Activated CD4-positive, alpha-beta T cell treated with anti-CD3 and anti-CD28 coated beads, Interleukin-2, amount 50 U/mL, for 16 hours (primary cell): ENCODE results near the gene NPR1.

ENCODE experiments used
- DNase-seq: peaks from one replicate; pipeline ENCODE4 v3.0.0-alpha.2; 2020

The NPR1 gene

DNA sequence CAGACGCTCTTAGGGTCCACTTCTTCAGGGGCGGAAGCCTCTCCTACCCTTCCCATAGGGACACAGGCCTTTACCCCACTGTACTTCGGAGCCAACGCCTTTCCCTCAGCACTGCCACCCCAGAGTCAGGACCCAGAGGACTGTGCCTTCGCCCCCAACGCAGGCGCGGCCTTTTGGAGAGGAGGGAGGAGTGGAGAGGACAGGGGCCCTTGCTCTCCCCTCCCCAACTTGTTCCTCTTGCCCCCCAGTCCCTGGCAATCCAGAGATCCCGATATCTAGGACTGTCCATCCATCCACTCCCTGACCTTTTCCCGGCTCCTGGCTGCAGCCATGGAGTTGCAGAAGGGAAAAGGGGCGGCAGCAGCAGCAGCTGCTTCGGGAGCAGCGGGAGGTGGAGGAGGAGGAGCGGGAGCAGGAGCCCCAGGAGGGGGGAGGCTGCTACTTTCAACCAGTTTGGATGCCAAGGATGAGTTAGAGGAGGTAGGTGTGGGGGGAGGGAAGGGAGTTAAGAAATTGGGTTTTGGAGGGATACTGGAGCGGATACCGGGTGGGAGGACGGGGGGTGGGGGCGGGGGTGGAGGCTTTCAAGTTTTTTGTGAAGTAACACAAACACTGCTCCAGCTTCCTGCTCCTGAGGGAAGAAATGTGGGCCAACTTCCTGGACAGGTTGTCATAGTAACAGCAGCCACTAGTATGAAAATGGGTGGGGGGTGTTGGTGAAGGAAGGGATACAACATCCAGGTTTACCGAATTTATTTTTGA, 50.0 kb downstream of the NPR1 start:
- peak; percentile 12 for DNase-seq

- no peak for DNase-seq
These were observed 52.0 kb downstream of the NPR1 start for GRCh38 chr1:153730468-153730988.

DNA sequence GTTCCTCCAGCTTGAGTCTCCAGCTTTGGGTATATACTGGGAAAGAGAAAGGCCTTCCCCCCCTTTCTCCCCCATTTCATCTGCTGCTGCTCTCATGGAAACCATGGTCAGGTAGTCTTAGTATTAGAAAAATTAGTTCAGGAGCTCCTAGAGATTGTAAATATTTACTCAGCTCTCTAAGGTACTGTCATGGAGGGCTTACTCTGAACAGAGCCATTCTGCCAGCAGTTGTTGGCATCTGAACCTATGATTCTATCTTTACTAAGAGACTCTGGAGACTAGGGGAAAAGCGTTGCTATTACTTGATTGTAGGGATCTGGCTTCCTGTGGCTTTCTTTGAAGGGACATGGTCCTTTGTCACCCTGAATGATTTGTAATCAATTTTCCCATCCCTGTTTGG, 55.5 kb downstream of the NPR1 start:
- no peak for DNase-seq

DNA sequence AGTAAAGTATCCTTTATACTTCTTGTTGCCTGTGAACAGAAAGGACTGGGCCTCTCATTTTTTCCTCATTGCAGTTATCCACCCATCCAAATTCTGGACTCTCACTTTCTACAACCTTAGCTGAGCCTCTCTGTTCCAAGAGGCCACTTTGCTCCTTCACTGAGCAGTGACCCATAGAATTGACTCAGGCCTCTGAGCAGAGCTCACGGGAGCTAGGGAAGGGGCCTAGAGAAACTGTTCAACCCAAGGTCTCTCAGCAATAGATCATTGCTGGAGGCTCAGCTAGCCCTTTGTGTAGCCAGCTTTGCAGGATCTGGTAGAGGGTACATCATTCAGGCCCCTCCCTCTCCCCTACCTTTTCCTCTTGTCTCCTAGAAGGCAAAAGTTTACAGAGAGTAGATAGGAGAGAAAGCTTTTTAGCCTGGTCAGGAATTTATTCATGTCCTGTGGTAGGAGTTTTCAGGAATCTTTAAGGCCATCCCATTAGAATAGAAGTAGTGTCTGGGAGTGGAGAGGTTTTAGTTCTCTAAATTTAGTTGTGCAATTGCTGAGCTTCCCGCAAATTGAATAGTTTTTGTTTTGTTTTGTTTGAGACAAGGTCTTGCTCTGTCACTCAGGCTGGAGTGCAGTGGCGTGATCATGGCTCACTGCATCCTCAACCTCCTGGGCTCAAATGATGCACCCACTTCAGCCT, 56.1 kb downstream of the NPR1 start:
- no peak for DNase-seq

DNA sequence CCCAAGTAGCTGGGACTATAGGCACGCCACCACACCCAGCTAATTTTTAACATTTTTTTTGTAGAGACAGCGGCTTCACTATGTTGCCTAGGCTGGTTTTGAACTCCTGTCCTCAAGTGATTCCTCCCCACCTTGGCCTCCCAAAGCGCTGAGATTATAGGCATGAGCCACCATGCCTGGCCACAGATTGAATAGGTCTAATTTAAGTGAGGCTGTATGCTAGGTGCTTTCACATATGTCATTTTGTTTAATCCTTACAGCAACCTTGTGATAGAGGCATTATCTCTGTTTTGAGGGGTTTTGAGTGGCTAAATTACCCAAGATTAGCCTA, 56.6 kb downstream of the NPR1 start:
- no peak for DNase-seq

DNA sequence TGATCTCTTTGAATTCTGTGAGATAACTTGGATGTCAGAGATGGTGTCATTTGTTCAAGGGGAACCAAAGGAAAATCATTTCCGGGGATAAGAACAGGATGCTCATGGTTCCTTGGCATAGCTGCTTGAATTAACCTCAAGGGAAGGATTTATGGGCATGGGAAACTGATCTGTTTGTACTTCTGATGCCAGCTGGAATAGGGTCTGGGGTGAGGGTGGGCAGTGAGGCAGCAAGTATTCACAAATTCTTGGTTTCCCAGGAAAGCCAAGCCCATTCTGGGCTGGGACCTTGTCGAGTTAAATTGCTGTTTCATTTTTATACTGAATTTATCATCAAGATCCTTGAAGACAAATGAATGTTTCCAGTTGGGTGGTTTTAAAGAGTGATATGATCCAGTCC, 63.5 kb downstream of the NPR1 start:
- DNase-seq: no peak

GRCh38 chr1:153742411-153743142, 64.1 kb downstream of the NPR1 start:
- DNase-seq: no peak
